Measurements from ENCODE around the gene OTUD3. TPM values are rescaled to one million over a fixed set of nuclear protein-coding genes. Genes with fewer than 3 reads are reported as not detected.

Gene OTUD3
- total RNA-seq, 1 donor from 2014 or later = 22.3 TPM

GRCh38 chr1:19940486-19941205, 58.5 kb downstream of the OTUD3 start:
- Mint-ChIP-seq H3K4me1 (peaks cover 13% of the 10 kb centered on the region), H3K4me3 (no peak overlapping the region), H3K9me3 (peaks cover 9% of the 10 kb centered on the region), H3K27ac (no peak overlapping the region), H3K27me3 (ENCODE audit: low read depth) (no peaks in the 10 kb centered on the region), H3K36me3 (no peaks in the 10 kb centered on the region)
- no peak for TF ChIP-seq CTCF (IDR thresholded peaks at IDR 0.05; ENCODE audit: unreplicated experiment)
- no peak for DNase-seq (ENCODE audit: low spot score in 2 of 2, unreplicated experiment in 2 of 2)

GRCh38 chr1:19941206-19941568, 59.0 kb downstream of the OTUD3 start:
- Mint-ChIP-seq H3K4me3 (no peak overlapping the region), H3K27ac (no peak overlapping the region), H3K36me3 (no peaks in the 10 kb centered on the region), H3K27me3 (ENCODE audit: low read depth) (no peaks in the 10 kb centered on the region), H3K9me3 (peaks cover 9% of the 10 kb centered on the region), H3K4me1 (peaks cover 18% of the 10 kb centered on the region)
- no peak for TF ChIP-seq CTCF (IDR thresholded peaks at IDR 0.05; ENCODE audit: unreplicated experiment)
- no peak for DNase-seq (ENCODE audit: low spot score in 2 of 2, unreplicated experiment in 2 of 2)

- no peak for DNase-seq (ENCODE audit: low spot score in 2 of 2, unreplicated experiment in 2 of 2)
- no peak for TF ChIP-seq CTCF (IDR thresholded peaks at IDR 0.05; ENCODE audit: unreplicated experiment)
- no peak overlapping the region for H3K4me3 Mint-ChIP-seq
- peaks cover 9% of the 10 kb centered on the region for H3K9me3 Mint-ChIP-seq
- peaks cover 27% of the 10 kb centered on the region for H3K4me1 Mint-ChIP-seq
- H3K27ac Mint-ChIP-seq = no peak overlapping the region
- H3K36me3 Mint-ChIP-seq = no peaks in the 10 kb centered on the region
- no peaks in the 10 kb centered on the region for H3K27me3 Mint-ChIP-seq (ENCODE audit: low read depth)
Measured at GRCh38 chr1:19942088-19942487, 59.9 kb downstream of the OTUD3 start.

- no peak overlapping the region for H3K4me3 Mint-ChIP-seq
- H3K9me3 Mint-ChIP-seq = peaks cover 9% of the 10 kb centered on the region
- no peak overlapping the region for H3K27ac Mint-ChIP-seq
- DNase-seq (ENCODE audit: low spot score in 2 of 2, unreplicated experiment in 2 of 2) = no peak
- no peaks in the 10 kb centered on the region for H3K27me3 Mint-ChIP-seq (ENCODE audit: low read depth)
- H3K36me3 Mint-ChIP-seq = no peaks in the 10 kb centered on the region
- peaks cover 28% of the 10 kb centered on the region for H3K4me1 Mint-ChIP-seq
- no peak for TF ChIP-seq CTCF (IDR thresholded peaks at IDR 0.05; ENCODE audit: unreplicated experiment)
Measured at GRCh38 chr1:19942657-19943056, 60.5 kb downstream of the OTUD3 start.

- Mint-ChIP-seq H3K4me3 (no peak overlapping the region), H3K4me1 (peaks cover 28% of the 10 kb centered on the region), H3K9me3 (peaks cover 4% of the 10 kb centered on the region), H3K27me3 (ENCODE audit: low read depth) (peaks cover 2% of the 10 kb centered on the region), H3K36me3 (no peaks in the 10 kb centered on the region), H3K27ac (no peak overlapping the region)
- no peak for DNase-seq (ENCODE audit: low spot score in 2 of 2, unreplicated experiment in 2 of 2)
- no peak for TF ChIP-seq CTCF (IDR thresholded peaks at IDR 0.05; ENCODE audit: unreplicated experiment)
Measured at GRCh38 chr1:19945914-19946313, 63.7 kb downstream of the OTUD3 start.
